OCI-LY3 (cell line): ENCODE measurements around the gene NRG2.

ENCODE experiments used
- H2AFZ ChIP-seq: fragments of 200-600, 300-600 bp; shearing (Covaris generic); 2 replicates; pipeline ENCODE4 v1.6.0; 2014; ENCODE audit warnings: antibody characterized with exemption, low read depth, low read length
- H3K27ac ChIP-seq: fragments of 200-600, 300-600 bp; sonication (generic); 2 replicates; pipeline ENCODE4 v1.5.1; 2014; ENCODE audit warnings: mild to moderate bottlenecking, low read length, moderate library complexity, mixed read lengths
- H3K27me3 ChIP-seq: fragments of 200-600, 300-600 bp; sonication (generic); 2 replicates; pipeline ENCODE4 v1.6.1; 2014; ENCODE audit warnings: low read depth, low read length, mixed read lengths
- H3K36me3 ChIP-seq: fragments of 200-600, 300-600 bp; sonication (generic); replicated peaks from 2 replicates; pipeline ENCODE3; 2014; ENCODE audit warnings: low read depth, low read length, mixed read lengths
- H3K4me1 ChIP-seq: fragments of 300-600, 200-600 bp; sonication (generic); 2 replicates; pipeline ENCODE4 v1.6.1; 2014; ENCODE audit warnings: low read length, mixed read lengths
- H3K4me2 ChIP-seq: fragments of 200-600, 300-600 bp; sonication (generic); 2 replicates; pipeline ENCODE4 v1.6.1; 2014; ENCODE audit warnings: low read length, mixed read lengths
- H3K4me3 ChIP-seq: fragments of 300-600, 200-600 bp; sonication (generic); 2 replicates; pipeline ENCODE4 v1.5.1; 2014; ENCODE audit warnings: antibody characterized with exemption, mild to moderate bottlenecking, low read length, moderate library complexity
- H3K79me2 ChIP-seq: fragments of 300-600, 200-600 bp; shearing (Covaris generic); 2 replicates; pipeline ENCODE4 v1.6.1; 2014; ENCODE audit warnings: mild to moderate bottlenecking, low read length, mixed read lengths
- H3K9ac ChIP-seq: fragments of 300-600, 200-600 bp; shearing (Covaris generic); 2 replicates; pipeline ENCODE4 v1.6.0; 2014; ENCODE audit warnings: mild to moderate bottlenecking, low read length, moderate library complexity
- H3K9me3 ChIP-seq: fragments of 200-600, 300-600 bp; shearing (Covaris generic); 2 replicates; pipeline ENCODE4 v1.6.1; 2014; ENCODE audit warnings: low read length, mixed read lengths; ENCODE audit not compliant: insufficient read depth
- H4K20me1 ChIP-seq: fragments of 200-600, 300-600 bp; sonication (generic); 2 replicates; pipeline ENCODE4 v1.6.1; 2016; ENCODE audit warnings: low read length, mixed read lengths; ENCODE audit not compliant: insufficient read depth
- EZH2phosphoT487 ChIP-seq: fragments of 200-600 bp; shearing (Covaris generic); IDR thresholded peaks from 2 replicates; pipeline ENCODE4 v1.6.1; 2018; ENCODE audit warnings: antibody characterized with exemption, mixed run types, low read depth
- TF ChIP-seq, protein P1 (sequence below): fragments of 200-600, 300-600 bp; sonication (generic); IDR thresholded peaks from 2 replicates; pipeline ENCODE4 v1.5.1; 2014; ENCODE audit warnings: antibody characterized with exemption, low read length, low read depth

NRG2 gene

DNA sequence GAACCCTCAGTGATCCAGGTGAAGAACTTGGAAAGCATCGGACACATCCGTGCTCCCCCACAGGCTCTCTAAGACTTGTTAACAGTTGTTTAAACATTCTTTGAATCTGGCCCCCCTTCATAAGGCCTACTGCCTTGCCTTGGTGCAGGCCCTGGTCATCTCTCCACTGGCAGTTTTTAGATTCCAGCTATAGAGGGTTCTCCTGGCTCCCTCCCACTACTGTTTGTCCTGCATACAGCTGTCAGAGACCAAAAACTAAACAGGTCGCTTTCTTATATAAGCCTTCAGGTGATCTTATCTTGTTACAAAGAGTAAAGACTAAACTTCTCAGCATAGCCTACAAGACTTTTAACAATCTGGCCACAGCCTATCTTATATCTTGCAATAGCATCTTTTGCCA lies 32.3 kb downstream of the NRG2 start:
- no peak overlapping the region for H3K27ac ChIP-seq
- no peaks in the 10 kb centered on the region for H4K20me1 ChIP-seq
- H3K27me3 ChIP-seq, result peaks cover 25% of the 10 kb centered on the region; the same call in 1 of the 2 replicates
- no peak overlapping the region for H3K4me2 ChIP-seq
- no peak overlapping the region for H3K4me3 ChIP-seq
- no peak overlapping the region for H3K9ac ChIP-seq
- no peak for TF ChIP-seq EZH2phosphoT487
- TF ChIP-seq, protein P1, sequence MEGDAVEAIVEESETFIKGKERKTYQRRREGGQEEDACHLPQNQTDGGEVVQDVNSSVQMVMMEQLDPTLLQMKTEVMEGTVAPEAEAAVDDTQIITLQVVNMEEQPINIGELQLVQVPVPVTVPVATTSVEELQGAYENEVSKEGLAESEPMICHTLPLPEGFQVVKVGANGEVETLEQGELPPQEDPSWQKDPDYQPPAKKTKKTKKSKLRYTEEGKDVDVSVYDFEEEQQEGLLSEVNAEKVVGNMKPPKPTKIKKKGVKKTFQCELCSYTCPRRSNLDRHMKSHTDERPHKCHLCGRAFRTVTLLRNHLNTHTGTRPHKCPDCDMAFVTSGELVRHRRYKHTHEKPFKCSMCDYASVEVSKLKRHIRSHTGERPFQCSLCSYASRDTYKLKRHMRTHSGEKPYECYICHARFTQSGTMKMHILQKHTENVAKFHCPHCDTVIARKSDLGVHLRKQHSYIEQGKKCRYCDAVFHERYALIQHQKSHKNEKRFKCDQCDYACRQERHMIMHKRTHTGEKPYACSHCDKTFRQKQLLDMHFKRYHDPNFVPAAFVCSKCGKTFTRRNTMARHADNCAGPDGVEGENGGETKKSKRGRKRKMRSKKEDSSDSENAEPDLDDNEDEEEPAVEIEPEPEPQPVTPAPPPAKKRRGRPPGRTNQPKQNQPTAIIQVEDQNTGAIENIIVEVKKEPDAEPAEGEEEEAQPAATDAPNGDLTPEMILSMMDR, result no peak
- H3K79me2 ChIP-seq, result no peaks in the 10 kb centered on the region
- H3K36me3 ChIP-seq, result no peaks in the 10 kb centered on the region
- H2AFZ ChIP-seq, result no peak overlapping the region
- no peaks in the 10 kb centered on the region for H3K4me1 ChIP-seq
- H3K9me3 ChIP-seq, result no peaks in the 10 kb centered on the region

- no peak overlapping the region for H2AFZ ChIP-seq
- H3K27ac ChIP-seq, result no peak overlapping the region
- no peaks in the 10 kb centered on the region for H3K79me2 ChIP-seq
These were observed 35.8 kb downstream of the NRG2 start for GRCh38 chr5:140007311-140007710.

DNA sequence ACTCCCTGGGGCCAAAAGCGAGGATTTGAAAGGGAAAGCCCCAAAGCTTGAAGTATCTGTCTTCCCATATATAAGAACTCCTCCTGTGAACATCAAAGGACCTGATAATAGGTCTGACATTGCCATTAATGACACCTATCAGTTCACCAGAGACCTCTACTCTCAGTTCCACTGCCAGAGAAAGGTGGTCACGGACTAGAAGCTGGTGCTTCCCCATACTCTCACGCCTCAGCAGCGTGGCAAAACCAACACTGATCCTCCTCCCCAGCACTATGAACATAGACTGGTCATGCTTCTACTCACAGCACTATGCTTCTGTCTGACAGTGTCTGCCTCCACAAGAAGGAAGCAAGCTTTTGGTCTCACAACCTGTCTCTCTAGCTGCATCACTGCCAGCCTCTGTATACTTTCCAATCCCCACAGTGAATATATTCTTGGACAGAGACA lies 37.9 kb downstream of the NRG2 start:
- Histone ChIP-seq H3K9me3 (no peaks in the 10 kb centered on the region), H3K79me2 (no peaks in the 10 kb centered on the region), H3K27me3 (peaks cover 32% of the 10 kb centered on the region), H3K4me1 (no peaks in the 10 kb centered on the region), H2AFZ (no peak overlapping the region), H3K36me3 (no peaks in the 10 kb centered on the region), H3K4me2 (no peak overlapping the region), H3K4me3 (no peak overlapping the region), H4K20me1 (no peaks in the 10 kb centered on the region), H3K27ac (no peak overlapping the region), H3K9ac (no peak overlapping the region)
- TF ChIP-seq, protein P1, result no peak
- TF ChIP-seq EZH2phosphoT487, result no peak

More at GRCh38 chr5:140007311-140007710, 35.8 kb downstream of the NRG2 start:
- Histone ChIP-seq H3K9ac (no peak overlapping the region), H3K4me3 (no peak overlapping the region), H4K20me1 (no peaks in the 10 kb centered on the region), H3K27me3 (peaks cover 40% of the 10 kb centered on the region), H3K4me1 (no peaks in the 10 kb centered on the region), H3K9me3 (no peaks in the 10 kb centered on the region), H3K4me2 (no peak overlapping the region), H3K36me3 (no peaks in the 10 kb centered on the region)
- TF ChIP-seq, protein P1, result no peak
- no peak for TF ChIP-seq EZH2phosphoT487

DNA sequence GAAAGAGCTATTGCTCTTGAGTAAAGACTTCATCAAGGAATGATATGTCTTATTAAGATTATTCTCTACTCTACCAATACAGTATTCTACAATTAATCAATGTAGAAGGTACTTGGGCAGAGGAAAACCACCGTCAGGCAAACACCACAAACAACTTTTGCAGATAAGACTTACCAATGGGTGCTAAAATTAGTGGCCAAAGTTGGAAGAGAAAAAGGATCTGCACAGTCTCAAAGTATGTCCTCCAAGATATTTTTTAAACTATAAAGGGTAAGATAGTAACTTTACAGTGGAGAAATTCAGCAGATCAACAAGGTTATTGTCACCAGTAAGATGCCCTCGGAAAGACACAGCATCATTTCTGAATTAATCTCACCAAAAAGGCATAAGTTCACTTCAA lies 38.9 kb downstream of the NRG2 start:
- Histone ChIP-seq H3K4me3 (no peak overlapping the region), H3K4me1 (no peaks in the 10 kb centered on the region), H3K4me2 (no peak overlapping the region), H3K27ac (no peak overlapping the region), H3K9me3 (no peaks in the 10 kb centered on the region), H3K36me3 (no peaks in the 10 kb centered on the region), H3K27me3 (peaks cover 35% of the 10 kb centered on the region), H3K79me2 (no peaks in the 10 kb centered on the region), H4K20me1 (no peaks in the 10 kb centered on the region), H2AFZ (no peak overlapping the region), H3K9ac (no peak overlapping the region)
- no peak for TF ChIP-seq EZH2phosphoT487
- TF ChIP-seq, protein P1, result no peak
